ENCODE measurements around the gene CHAT.

DNA sequence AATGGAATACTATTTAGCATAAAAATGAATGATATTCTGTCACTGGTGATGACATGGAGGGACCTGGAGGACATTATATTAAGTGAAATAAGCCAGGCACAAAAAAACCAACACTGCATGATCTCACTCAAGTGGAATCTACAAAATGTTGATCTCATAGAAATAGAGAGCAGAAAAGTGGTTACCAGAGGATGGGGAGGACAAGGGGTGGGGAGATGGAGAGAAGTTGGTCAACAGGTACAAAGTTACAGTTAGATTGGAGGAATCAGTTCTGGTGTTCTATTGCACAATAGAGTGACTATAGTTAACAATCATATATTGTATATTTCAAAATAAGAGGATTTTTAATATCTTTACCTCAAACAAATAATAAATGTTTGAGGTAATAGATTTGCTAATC, 28.4 kb upstream of the CHAT start:
- TF ChIP-seq, protein P1, sequence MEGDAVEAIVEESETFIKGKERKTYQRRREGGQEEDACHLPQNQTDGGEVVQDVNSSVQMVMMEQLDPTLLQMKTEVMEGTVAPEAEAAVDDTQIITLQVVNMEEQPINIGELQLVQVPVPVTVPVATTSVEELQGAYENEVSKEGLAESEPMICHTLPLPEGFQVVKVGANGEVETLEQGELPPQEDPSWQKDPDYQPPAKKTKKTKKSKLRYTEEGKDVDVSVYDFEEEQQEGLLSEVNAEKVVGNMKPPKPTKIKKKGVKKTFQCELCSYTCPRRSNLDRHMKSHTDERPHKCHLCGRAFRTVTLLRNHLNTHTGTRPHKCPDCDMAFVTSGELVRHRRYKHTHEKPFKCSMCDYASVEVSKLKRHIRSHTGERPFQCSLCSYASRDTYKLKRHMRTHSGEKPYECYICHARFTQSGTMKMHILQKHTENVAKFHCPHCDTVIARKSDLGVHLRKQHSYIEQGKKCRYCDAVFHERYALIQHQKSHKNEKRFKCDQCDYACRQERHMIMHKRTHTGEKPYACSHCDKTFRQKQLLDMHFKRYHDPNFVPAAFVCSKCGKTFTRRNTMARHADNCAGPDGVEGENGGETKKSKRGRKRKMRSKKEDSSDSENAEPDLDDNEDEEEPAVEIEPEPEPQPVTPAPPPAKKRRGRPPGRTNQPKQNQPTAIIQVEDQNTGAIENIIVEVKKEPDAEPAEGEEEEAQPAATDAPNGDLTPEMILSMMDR (IDR thresholded peaks at IDR 0.05) = no peak
- no peak for TF ChIP-seq POLR2A (IDR thresholded peaks at IDR 0.05)

Data from right lobe of liver (tissue), 4 donors.